Smooth muscle cell of the brain vasculature (primary cell): ENCODE data around the gene CEL.
"Not testable (repeated sequence)": the region's sequence is repeated elsewhere in the genome, so short reads cannot be mapped to it uniquely, and the experiment has no call there.

ENCODE experiments used
- DNase-seq: peaks from one replicate; pipeline ENCODE4 v3.0.0-alpha.2; 2012; ENCODE audit warnings: low read depth, low spot score

Gene CEL

DNA sequence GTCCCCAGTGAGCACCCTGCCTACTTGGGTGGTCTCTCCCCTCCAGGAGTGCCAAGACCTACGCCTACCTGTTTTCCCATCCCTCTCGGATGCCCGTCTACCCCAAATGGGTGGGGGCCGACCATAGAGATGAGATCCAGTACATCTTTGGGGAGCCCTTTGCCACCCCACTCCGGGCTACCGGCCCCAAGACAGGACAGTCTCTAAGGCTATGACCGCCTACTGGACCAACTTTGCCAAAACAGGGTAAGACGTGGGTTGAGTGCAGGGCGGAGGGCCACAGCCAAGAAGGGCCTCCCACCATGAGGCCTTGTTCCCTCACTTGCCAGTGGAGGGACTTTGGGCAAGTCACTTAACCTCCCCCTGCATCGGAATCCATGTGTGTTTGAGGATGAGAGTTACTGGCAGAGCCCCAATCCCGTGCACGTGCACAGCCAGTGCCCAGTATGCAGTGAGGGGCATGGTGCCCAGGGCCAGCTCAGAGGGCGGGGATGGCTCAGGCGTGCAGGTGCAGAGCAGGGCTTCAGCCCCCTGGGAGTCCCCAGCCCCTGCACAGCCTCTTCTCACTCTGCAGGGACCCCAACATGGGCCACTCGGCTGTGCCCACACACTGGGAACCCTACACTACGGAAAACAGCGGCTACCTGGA lies 24.6 kb downstream of the CEL start:
- DNase-seq = not testable (repeated sequence)

DNA sequence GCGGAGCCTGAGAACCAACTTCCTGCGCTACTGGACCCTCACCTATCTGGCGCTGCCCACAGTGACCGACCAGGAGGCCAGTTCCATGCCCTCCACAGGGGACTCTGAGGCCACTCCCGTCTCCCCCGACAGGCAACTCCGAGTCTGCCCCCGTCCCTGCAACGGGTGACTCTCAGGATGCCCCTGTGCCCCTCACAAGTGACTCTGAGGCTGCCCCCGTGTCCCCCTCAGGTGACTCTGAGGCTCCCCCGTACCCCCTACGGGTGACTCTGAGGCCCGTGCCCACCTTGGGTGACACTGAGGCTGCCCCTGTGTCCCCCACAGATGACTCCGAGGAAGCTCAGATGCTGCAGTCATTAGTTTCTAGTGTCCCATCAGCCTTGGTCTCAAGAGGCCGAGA lies 25.1 kb downstream of the CEL start:
- no peak for DNase-seq

DNA sequence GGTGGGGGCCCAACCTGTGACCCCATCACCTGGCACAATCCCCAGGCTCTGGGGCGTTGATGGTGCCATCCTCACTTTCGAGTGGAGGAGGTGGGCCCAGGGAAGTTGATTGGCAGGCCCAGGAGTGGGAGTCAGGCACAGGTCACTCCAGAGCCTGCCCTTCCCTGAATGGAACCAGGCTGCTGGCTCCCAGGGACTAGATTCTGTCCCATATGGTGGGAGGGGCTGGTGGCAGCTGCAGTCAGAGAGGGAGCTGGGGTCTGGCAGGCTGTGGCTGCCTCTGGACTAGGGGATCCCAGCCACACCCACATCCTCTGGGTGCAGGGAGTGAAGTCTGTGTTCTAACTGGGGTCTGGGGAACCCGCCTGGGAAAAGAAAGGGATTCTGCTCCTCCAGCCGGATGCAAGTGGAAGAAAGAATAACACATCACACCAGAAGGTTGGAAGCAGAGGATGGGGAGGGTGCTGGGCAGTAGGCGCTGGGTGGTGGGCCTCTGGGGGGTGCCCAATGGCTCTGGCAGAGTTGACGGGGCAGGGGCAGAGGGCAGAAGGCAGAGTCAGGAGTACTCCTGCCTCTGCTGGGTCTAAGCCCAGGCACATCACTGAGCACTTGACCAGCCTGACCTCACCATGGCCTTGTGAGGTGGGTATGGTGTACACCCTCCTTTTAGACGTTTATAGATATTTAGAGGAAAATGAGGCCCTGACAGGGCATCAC lies 25.8 kb downstream of the CEL start:
- no peak for DNase-seq

DNA sequence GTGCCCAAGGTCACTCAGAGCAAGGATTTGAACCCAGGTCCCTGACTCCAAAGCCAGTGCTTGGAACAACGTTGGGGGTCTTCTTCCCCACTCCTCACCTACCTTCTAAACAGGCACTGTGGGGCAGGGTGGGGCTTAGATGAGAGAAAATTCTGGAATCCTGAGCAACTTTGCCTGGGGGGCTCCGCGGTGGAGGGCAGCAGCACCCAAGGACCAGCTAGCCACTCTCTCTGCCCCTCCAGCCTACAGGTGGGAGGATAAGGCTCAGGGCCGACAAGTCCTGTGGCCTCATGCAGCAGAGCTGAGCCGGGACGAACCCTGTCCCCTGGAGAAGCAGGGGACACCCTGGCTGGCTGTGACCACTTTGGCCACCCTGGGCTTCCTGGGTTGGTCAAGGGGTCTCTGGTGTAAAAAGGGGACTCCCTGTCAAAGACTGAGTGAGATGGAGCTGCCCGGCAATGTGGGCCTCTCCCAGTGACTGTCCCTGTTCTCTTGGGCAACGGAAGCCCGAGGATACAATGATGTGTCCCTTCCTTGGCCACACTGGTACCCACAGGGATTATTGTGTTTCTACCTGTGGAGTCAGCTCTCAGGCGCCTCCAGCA lies 26.5 kb downstream of the CEL start:
- no peak for DNase-seq

DNA sequence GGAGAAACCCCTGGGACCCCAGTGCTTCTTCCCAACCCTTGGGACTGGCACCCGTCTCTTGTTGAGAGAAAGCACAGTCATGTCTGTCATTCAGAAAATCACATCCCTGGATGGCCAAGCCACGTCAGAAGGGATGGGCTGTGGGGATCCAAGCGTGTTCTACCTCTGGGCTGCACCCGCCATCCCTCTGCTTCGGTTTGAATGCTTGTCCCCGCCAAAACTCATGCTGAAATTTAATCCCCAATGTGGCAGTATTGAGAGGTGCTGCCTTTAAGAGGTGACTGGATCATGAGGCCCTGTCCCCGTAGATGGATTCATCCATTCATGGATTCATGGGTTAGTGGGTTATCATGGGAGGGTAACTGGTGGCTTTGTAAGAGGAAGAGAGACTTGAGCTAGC lies 27.0 kb downstream of the CEL start:
- DNase-seq = no peak

GRCh38 chr9:133089271-133089671 lies 27.5 kb downstream of the CEL start:
- DNase-seq = no peak

DNA sequence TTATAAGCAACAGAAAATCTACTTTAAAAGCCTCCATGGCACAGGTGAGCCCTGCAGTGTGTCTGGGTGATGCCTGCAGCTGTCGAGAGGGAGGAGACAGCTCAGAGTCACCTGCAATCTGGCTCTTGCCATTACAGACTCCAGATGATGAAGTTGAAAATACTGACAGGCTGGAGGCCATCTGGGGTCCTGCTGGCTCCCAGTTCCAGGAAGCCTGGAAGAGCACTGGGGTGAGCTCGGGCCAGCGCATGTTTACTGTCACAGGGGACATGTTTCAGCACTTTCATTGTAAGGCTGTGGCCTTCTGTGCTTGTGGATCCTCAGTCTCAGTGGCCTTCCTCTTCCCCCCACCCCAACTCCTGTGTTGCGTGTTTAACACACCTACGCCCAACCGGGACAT lies 28.4 kb downstream of the CEL start:
- no peak for DNase-seq

- DNase-seq = no peak
These were observed 29.1 kb downstream of the CEL start for GRCh38 chr9:133090752-133091385.

DNA sequence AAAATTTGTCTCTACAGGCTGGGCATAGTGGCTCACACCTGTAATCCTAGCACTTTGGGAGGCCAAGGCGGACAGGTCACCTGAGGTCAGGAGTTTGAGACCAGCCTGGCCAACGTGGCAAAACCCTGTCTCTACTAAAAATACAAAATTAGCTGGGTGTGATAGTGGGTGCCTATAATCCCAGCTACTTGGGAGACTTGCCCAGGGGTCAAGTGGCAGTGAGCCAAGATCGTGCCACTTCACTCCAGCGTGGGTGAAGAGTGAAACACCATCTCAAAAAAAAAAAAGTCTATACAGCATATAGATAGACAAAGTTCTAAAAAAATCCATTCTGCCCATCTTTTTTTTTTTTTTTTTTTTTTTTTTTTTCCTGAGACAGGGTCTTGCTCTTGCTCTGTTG lies 32.6 kb downstream of the CEL start:
- not testable (repeated sequence) for DNase-seq

- no peak for DNase-seq
These were observed 33.1 kb downstream of the CEL start for GRCh38 chr9:133094842-133095393.

GRCh38 chr9:133098104-133098754 lies 36.4 kb downstream of the CEL start:
- DNase-seq = no peak

DNA sequence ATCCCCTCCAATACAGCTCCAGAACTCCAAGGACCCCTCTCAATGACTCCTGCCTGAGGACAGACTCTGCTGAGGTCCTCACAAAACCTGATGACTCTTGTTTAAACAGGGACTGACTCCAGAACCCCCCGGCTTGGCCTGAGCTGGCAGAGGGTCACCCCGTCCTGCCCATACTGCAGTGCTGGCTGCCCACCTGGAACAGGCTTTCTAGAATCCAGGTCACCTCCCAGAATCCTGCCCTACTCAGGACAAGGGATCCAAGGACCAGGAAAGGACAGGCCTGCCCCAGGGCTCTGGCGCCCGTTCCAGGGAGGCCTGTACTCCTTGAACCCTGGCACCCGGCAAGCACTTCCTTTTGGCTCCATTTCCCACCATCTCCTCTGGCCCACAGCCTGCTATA lies 37.1 kb downstream of the CEL start:
- DNase-seq = no peak

DNA sequence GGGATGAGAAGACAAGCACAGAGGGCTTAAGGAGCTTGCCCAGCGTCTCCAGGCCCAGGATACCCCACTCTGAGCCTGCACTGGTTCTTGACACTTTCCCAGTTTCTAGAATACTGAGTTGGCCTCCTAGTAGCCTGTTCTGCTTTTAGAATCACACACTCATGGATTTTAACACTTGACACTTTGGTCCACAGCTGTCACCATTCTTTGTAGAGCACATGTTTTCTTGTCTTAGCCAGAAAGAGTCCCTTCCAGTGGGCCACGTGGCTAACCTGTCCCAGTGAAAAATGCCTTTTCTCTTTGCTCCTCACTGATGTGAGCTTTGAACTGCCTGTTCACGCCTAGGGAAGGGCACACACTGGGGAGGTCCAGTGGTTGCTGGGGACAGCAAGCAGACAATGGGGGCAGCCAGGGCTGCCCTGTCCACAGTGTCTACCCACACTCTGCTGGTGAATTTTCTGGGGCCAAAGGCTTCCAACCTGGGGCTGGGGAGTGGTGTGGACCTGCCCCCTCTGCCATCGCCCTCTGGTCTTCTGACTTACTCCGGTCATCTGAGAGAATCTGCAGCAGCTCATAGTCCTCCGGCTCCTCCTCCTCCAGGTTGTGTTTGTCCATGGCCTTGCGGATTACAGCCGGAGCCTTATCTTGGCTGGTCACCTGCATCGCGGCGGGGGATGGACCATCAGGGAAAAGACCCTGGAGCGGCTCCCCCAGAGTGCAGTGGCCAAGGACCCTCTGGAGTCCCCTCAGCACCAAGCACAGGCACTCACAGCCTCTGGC lies 38.1 kb downstream of the CEL start:
- no peak for DNase-seq

- no peak for DNase-seq
These were observed 39.0 kb downstream of the CEL start for GRCh38 chr9:133100506-133101355.

- no peak for DNase-seq
These were observed 39.8 kb downstream of the CEL start for GRCh38 chr9:133101356-133102189.

DNA sequence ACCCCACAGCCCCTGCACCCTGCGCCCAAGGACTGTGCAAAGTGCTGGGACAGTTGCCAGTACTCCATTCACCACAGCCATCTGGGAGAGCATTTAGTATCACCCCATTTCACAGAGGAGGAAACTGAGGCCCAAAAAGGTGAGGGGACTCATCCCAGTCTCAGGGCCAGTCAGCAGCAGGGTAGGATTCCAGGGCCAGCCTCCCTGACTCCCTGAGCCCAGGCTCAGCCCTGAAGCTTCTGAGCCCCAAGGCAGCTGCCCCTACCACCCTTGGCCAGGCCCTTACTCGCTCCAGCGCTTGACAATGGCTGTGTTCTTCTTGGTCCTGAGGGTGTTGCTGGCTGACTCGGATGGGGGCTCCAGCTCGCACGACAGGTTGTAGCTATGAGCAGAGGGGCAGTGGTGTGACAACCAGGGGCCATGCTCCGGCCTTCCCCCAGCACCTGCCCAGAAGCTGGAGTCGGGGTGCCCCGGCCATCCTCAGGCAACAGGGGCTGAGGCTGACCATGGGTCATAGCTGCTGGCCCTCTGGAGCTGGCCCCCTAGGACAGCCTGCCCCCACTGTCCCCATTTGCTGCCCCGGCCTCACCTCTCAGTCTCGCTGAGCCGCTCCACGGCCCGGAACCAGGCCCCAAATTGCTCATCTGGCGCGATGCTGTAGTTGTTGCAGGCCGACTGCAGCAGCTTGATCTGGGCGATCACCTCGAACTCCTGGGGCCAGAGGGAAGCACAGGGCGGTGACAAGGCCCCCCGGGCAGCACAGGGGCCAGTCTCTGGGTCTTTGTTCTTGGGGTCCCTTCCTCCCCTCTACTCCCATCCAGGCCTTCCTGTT lies 40.6 kb downstream of the CEL start:
- no peak for DNase-seq

DNA sequence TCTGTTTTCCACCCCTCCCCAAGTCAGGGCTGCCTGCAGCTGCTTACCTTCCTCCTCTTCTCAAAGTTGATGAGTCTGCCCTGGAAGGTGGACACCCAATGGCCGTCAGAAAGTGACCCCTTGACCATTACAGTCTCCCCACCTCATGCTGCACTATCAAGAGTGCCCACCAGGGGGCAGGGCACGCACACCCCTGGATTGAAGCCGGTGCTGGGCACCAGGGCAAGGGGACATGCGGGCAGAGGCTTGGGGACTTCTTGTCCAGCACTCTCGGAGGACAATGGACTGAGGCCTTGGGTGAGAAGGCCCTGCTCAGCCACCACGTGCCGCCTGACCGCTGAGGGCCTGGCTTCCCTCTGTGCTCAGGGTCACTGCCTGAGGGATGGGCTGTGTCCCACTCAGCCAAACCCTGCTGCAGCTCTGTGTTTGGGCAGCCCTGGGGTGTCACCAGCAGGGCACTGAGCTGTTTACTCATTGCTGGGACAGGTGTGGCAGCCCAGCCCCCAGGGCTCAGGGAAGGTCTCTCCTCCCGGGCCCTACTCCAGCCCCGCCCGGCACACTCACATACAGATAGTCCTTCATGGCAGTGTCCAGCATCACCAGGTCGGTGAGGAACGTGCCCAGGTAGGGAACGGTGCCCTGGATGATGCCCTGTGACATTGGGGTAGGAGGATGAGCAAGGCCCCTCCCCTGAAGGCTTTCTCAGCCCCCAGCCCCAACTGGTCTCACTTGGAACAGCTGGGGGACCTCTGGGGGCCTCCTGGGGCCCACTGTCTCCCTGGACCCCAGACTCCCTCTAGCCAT lies 41.6 kb downstream of the CEL start:
- DNase-seq = no peak
